Measurements from ENCODE around the gene CHRNA4. TPM values are rescaled to one million over a fixed set of nuclear protein-coding genes. Genes with fewer than 3 reads are reported as not detected.

CHRNA4 gene
- total and polyA plus RNA-seq, 9 donors: 0.44 to 2.3 (median 0.76) TPM

- Histone ChIP-seq H3K4me3 (ENCODE audit: low read length) (no peak overlapping the region), H3K4me1 (ENCODE audit: control insufficient read depth, insufficient read depth, low read length) (peaks cover 56% of the 10 kb centered on the region), H3K9me3 (replicated peaks; ENCODE audit: control insufficient read depth, low read depth, low read length) (no peaks in the 10 kb centered on the region), H3K27ac (ENCODE audit: low read length) (no peak overlapping the region), H3K27me3 (ENCODE audit: control insufficient read depth, insufficient read depth, low read length) (peaks cover 40% of the 10 kb centered on the region), H3K36me3 (ENCODE audit: control insufficient read depth, insufficient read depth, low read length) (no peaks in the 10 kb centered on the region)
- DNase-seq: no peak
- 15% methylated on average over 18 of the region's 20 CpGs for WGBS (ENCODE audit: insufficient coverage)
Observed at GRCh38 chr20:63295846-63296245, 65.3 kb downstream of the CHRNA4 start.

DNA sequence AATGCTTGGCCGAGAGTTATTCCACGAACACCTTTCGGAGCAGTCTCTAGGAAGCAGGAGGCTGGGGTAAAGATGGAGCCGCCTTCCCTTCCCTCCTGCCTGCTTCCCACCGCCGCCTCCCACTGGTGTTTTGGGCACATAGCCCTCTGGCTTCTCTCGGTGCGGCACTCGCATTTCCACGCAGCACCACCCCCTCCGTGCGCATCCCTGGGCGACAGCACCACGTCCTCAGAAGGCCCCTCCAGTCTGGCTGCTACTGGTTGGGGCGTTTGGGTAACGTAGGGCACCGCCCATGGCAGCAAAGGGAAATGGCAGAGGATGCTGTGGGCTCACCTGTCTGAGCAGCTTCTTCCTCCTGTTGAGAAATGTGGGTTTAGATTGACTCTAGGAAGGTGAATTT, 65.7 kb downstream of the CHRNA4 start:
- 27% methylated on average over 6 of the region's 17 CpGs for WGBS (ENCODE audit: insufficient coverage)
- Histone ChIP-seq H3K4me3 (ENCODE audit: low read length) (no peak overlapping the region), H3K27ac (ENCODE audit: low read length) (no peak overlapping the region), H3K4me1 (ENCODE audit: control insufficient read depth, insufficient read depth, low read length) (peaks cover 60% of the 10 kb centered on the region), H3K36me3 (ENCODE audit: control insufficient read depth, insufficient read depth, low read length) (no peaks in the 10 kb centered on the region), H3K9me3 (replicated peaks; ENCODE audit: control insufficient read depth, low read depth, low read length) (no peaks in the 10 kb centered on the region), H3K27me3 (ENCODE audit: control insufficient read depth, insufficient read depth, low read length) (peaks cover 40% of the 10 kb centered on the region)
- DNase-seq: no peak

DNA sequence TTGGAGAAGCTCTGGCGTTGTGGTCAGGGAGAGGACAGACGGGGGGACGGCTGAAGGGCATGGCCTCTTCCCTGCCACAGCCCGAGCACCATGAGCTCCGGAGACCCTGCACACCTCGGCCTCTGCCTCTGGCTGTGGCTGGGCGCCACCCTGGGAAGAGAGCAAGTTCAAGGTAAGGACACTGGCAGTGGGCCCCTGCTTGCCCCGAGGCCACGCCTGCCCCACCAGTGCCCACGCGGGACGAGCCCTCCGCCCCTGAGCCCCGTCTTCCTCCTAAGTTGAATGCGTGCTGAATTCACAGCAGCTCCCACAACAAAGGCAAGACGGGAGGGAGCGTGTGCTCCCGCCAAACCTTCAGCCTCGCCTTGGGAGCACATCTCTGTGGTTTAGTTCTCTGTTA, 66.1 kb downstream of the CHRNA4 start:
- Histone ChIP-seq H3K27me3 (ENCODE audit: control insufficient read depth, insufficient read depth, low read length) (peaks cover 40% of the 10 kb centered on the region), H3K36me3 (ENCODE audit: control insufficient read depth, insufficient read depth, low read length) (peaks cover under 1% of the 10 kb centered on the region), H3K4me3 (ENCODE audit: low read length) (no peak overlapping the region), H3K27ac (ENCODE audit: low read length) (no peak overlapping the region), H3K4me1 (ENCODE audit: control insufficient read depth, insufficient read depth, low read length) (peaks cover 61% of the 10 kb centered on the region), H3K9me3 (replicated peaks; ENCODE audit: control insufficient read depth, low read depth, low read length) (no peaks in the 10 kb centered on the region)
- WGBS (ENCODE audit: insufficient coverage): 39% methylated on average over 18 of the region's 19 CpGs
- no peak for DNase-seq

GRCh38 chr20:63294536-63294900, 66.6 kb downstream of the CHRNA4 start:
- WGBS (ENCODE audit: insufficient coverage): 79% methylated on average over 10 of the region's 12 CpGs
- peaks cover 4% of the 10 kb centered on the region for H3K36me3 ChIP-seq (ENCODE audit: control insufficient read depth, insufficient read depth, low read length)
- no peaks in the 10 kb centered on the region for H3K9me3 ChIP-seq (replicated peaks; ENCODE audit: control insufficient read depth, low read depth, low read length)
- H3K27ac ChIP-seq (ENCODE audit: low read length): no peak overlapping the region
- H3K4me3 ChIP-seq (ENCODE audit: low read length): no peak overlapping the region
- H3K27me3 ChIP-seq (ENCODE audit: control insufficient read depth, insufficient read depth, low read length): peaks cover 40% of the 10 kb centered on the region
- H3K4me1 ChIP-seq (ENCODE audit: control insufficient read depth, insufficient read depth, low read length): peaks cover 61% of the 10 kb centered on the region
- no peak for DNase-seq

GRCh38 chr20:63293871-63294535, 67.1 kb downstream of the CHRNA4 start:
- H3K4me1 ChIP-seq (ENCODE audit: control insufficient read depth, insufficient read depth, low read length): peaks cover 61% of the 10 kb centered on the region
- 73% methylated on average over 10 of the region's 22 CpGs for WGBS (ENCODE audit: insufficient coverage)
- H3K27ac ChIP-seq (ENCODE audit: low read length): no peak overlapping the region
- H3K9me3 ChIP-seq (replicated peaks; ENCODE audit: control insufficient read depth, low read depth, low read length): no peaks in the 10 kb centered on the region
- DNase-seq: no peak
- H3K4me3 ChIP-seq (ENCODE audit: low read length): no peak overlapping the region
- peaks cover 10% of the 10 kb centered on the region for H3K36me3 ChIP-seq (ENCODE audit: control insufficient read depth, insufficient read depth, low read length)
- peaks cover 37% of the 10 kb centered on the region for H3K27me3 ChIP-seq (ENCODE audit: control insufficient read depth, insufficient read depth, low read length)

DNA sequence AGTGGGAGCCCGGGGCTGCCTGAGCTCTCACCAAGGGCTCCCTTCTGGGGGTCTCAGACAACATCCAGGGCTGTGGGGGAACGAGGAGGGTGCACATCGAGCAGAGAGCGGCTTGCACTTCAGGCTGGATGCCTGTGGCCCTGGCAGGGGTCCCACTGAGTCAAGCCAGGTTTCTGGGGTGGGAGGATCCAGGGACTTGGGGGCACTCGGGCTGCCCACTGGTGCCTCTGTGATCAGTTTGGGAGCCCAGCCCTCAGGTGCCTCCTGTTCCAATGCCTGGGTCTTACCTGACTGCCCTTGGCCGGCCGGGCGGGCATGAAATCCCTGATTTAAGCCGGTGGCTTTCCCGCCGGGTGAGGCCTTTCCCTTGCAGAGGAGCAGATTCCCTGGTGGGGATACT, 67.7 kb downstream of the CHRNA4 start:
- Histone ChIP-seq H3K4me1 (ENCODE audit: control insufficient read depth, insufficient read depth, low read length) (peaks cover 61% of the 10 kb centered on the region), H3K4me3 (ENCODE audit: low read length) (no peak overlapping the region), H3K9me3 (replicated peaks; ENCODE audit: control insufficient read depth, low read depth, low read length) (no peaks in the 10 kb centered on the region), H3K36me3 (ENCODE audit: control insufficient read depth, insufficient read depth, low read length) (peaks cover 15% of the 10 kb centered on the region), H3K27me3 (ENCODE audit: control insufficient read depth, insufficient read depth, low read length) (peaks cover 34% of the 10 kb centered on the region), H3K27ac (ENCODE audit: low read length) (no peak overlapping the region)
- WGBS (ENCODE audit: insufficient coverage): 47% methylated on average over 8 of the region's 11 CpGs
- DNase-seq: no peak

Other genes starting within 250 kb of the CHRNA4 start
- gene YTHDF1, start 145.2 kb downstream of the CHRNA4 start, total RNA-seq: 16.8 TPM
- 10 to 100 TPM; 27.6 to 34.7 (median 28.6) TPM for gene YTHDF1, start 145.2 kb downstream of the CHRNA4 start, polyA plus RNA-seq (ENCODE audit: insufficient read depth in 1 of 8, insufficient read length in 8 of 8, low replicate concordance in 1 of 8)
- gene BIRC7, start 125.4 kb downstream of the CHRNA4 start, total RNA-seq: 0.13 TPM
- gene BIRC7, start 125.4 kb downstream of the CHRNA4 start, polyA plus RNA-seq (ENCODE audit: insufficient read depth in 1 of 8, insufficient read length in 8 of 8, low replicate concordance in 1 of 8): under 1 TPM in 4 of 8 donors, not detected in 4; 0.19 to 0.61 (median 0.23) TPM
- gene NKAIN4, start 106.9 kb downstream of the CHRNA4 start, total RNA-seq: 28.5 TPM
- 10 to 100 TPM; 28.9 to 58.0 (median 38.9) TPM for gene NKAIN4, start 106.9 kb downstream of the CHRNA4 start, polyA plus RNA-seq (ENCODE audit: insufficient read depth in 1 of 8, insufficient read length in 8 of 8, low replicate concordance in 1 of 8)
- 62.6 TPM for gene ARFGAP1, start 88.5 kb downstream of the CHRNA4 start, total RNA-seq
- gene ARFGAP1, start 88.5 kb downstream of the CHRNA4 start, polyA plus RNA-seq (ENCODE audit: insufficient read depth in 1 of 8, insufficient read length in 8 of 8, low replicate concordance in 1 of 8): 100 to 1,000 TPM in 1 of 8 donors, 10 to 100 TPM in 7; 74.8 to 103 (median 87.0) TPM
- 4.6 TPM for gene COL20A1, start 68.2 kb downstream of the CHRNA4 start, total RNA-seq
- 10 to 100 TPM in 3 of 8 donors, 1 to 10 TPM in 5; 6.7 to 15.2 (median 9.6) TPM for gene COL20A1, start 68.2 kb downstream of the CHRNA4 start, polyA plus RNA-seq (ENCODE audit: insufficient read depth in 1 of 8, insufficient read length in 8 of 8, low replicate concordance in 1 of 8)
- gene KCNQ2, start 111.3 kb upstream of the CHRNA4 start, total RNA-seq: 2.9 TPM
- gene KCNQ2, start 111.3 kb upstream of the CHRNA4 start, polyA plus RNA-seq (ENCODE audit: insufficient read depth in 1 of 8, insufficient read length in 8 of 8, low replicate concordance in 1 of 8): 10 to 100 TPM in 2 of 8 donors, 1 to 10 TPM in 6; 2.9 to 11.5 (median 7.1) TPM
- 330 TPM for gene EEF1A2, start 137.7 kb upstream of the CHRNA4 start, total RNA-seq
- gene EEF1A2, start 137.7 kb upstream of the CHRNA4 start, polyA plus RNA-seq (ENCODE audit: insufficient read depth in 1 of 8, insufficient read length in 8 of 8, low replicate concordance in 1 of 8): 100 to 1,000 TPM; 377 to 890 (median 715) TPM
- 47.3 TPM for gene PPDPF, start 159.4 kb upstream of the CHRNA4 start, total RNA-seq
- gene PPDPF, start 159.4 kb upstream of the CHRNA4 start, polyA plus RNA-seq (ENCODE audit: insufficient read depth in 1 of 8, insufficient read length in 8 of 8, low replicate concordance in 1 of 8): 100 to 1,000 TPM; 172 to 370 (median 233) TPM
- gene PTK6, start 176.0 kb upstream of the CHRNA4 start, total RNA-seq: not detected
- gene PTK6, start 176.0 kb upstream of the CHRNA4 start, polyA plus RNA-seq (ENCODE audit: insufficient read depth in 1 of 8, insufficient read length in 8 of 8, low replicate concordance in 1 of 8): under 1 TPM; 0.08 to 0.61 (median 0.34) TPM
- gene SRMS, start 186.4 kb upstream of the CHRNA4 start, total RNA-seq: not detected
- not detected for gene SRMS, start 186.4 kb upstream of the CHRNA4 start, polyA plus RNA-seq (ENCODE audit: insufficient read depth in 1 of 8, insufficient read length in 8 of 8, low replicate concordance in 1 of 8)
- gene FNDC11, start 192.8 kb upstream of the CHRNA4 start, total RNA-seq: 0.09 TPM
- under 1 TPM; 0.07 to 0.31 (median 0.14) TPM for gene FNDC11, start 192.8 kb upstream of the CHRNA4 start, polyA plus RNA-seq (ENCODE audit: insufficient read depth in 1 of 8, insufficient read length in 8 of 8, low replicate concordance in 1 of 8)
- gene HELZ2, start 212.9 kb upstream of the CHRNA4 start, total RNA-seq: 5.8 TPM
- gene HELZ2, start 212.9 kb upstream of the CHRNA4 start, polyA plus RNA-seq (ENCODE audit: insufficient read depth in 1 of 8, insufficient read length in 8 of 8, low replicate concordance in 1 of 8): 10 to 100 TPM in 1 of 8 donors, 1 to 10 TPM in 7; 5.8 to 12.4 (median 7.6) TPM

All from muscle of leg (tissue), 11 donors.